ENCODE measurements around the gene LARGE1. TPM values are rescaled to one million over a fixed set of nuclear protein-coding genes. Genes with fewer than 3 reads are reported as not detected.

LARGE1 gene
- total and polyA plus RNA-seq, 11 donors = 31.2 to 211 (median 129) TPM

GRCh38 chr22:33746501-33746928, 173.8 kb downstream of the LARGE1 start:
- no peaks in the 10 kb centered on the region for H3K36me3 ChIP-seq
- TF ChIP-seq POLR2A (IDR thresholded peaks at IDR 0.05) (no peak), CTCF (IDR thresholded peaks at IDR 0.05) (no peak)
- H3K9me3 ChIP-seq = no peaks in the 10 kb centered on the region
- H3K4me1 ChIP-seq = peaks cover 0 to 43% (median 8%) of the 10 kb centered on the region in 12 donors
- H3K4me3 ChIP-seq = no peak overlapping the region
- no peak overlapping the region for H3K27ac ChIP-seq
- H3K27me3 ChIP-seq = no peaks in the 10 kb centered on the region
- ATAC-seq (peak in 2 of 4 donors; percentile 31 to 34), DNase-seq (no peak)
- WGBS, 4 donors = 85 to 94% (median 87%) methylated on average over 3 of the region's 3 CpGs
- intact Hi-C loops (cut with DNase I) = loop anchor here in 2 of 10 donors (10.0 kb wide), 3 partner anchors 178 to 442 kb away; partner anchors contain the start of gene LARGE1 (in 1 of the 2)

- DNase-seq (no peak), ATAC-seq (peak in 2 of 4 donors; percentile 5 to 9)
- peak overlapping the region in 1 of 12 donors; percentile 19 for H3K27ac ChIP-seq
- H3K36me3 ChIP-seq = no peaks in the 10 kb centered on the region
- no peaks in the 10 kb centered on the region for H3K9me3 ChIP-seq
- H3K4me3 ChIP-seq = no peak overlapping the region
- intact Hi-C loops (cut with DNase I) = loop anchor here in 2 of 10 donors (10.0 kb wide), 3 partner anchors 179 to 441 kb away; partner anchors contain the start of gene LARGE1 (in 1 of the 2)
- no peaks in the 10 kb centered on the region for H3K27me3 ChIP-seq
- H3K4me1 ChIP-seq = peaks cover 0 to 47% (median 8%) of the 10 kb centered on the region in 12 donors
- no peak for TF ChIP-seq CTCF (IDR thresholded peaks at IDR 0.05)
- no peak for TF ChIP-seq POLR2A (IDR thresholded peaks at IDR 0.05)
- WGBS, 4 donors = 55 to 74% (median 59%) methylated on average over 7 of the region's 7 CpGs
These were observed 174.8 kb downstream of the LARGE1 start for GRCh38 chr22:33745501-33745900.

- Histone ChIP-seq H3K27me3 (no peaks in the 10 kb centered on the region), H3K36me3 (no peaks in the 10 kb centered on the region), H3K27ac (no peak overlapping the region), H3K4me3 (no peak overlapping the region), H3K9me3 (no peaks in the 10 kb centered on the region), H3K4me1 (peaks cover 0 to 53% (median 8%) of the 10 kb centered on the region in 12 donors)
- ATAC-seq (no peak), DNase-seq (no peak)
- TF ChIP-seq POLR2A (IDR thresholded peaks at IDR 0.05) = no peak
- intact Hi-C loops (cut with DNase I) = loop anchor here in 2 of 10 donors (10.0 kb wide), 3 partner anchors 181 to 439 kb away; partner anchors contain the start of gene LARGE1 (in 1 of the 2)
- WGBS, 4 donors = 95 to 97% (median 96%) methylated on average over 5 of the region's 5 CpGs
These were observed 176.5 kb downstream of the LARGE1 start for GRCh38 chr22:33743756-33744155.

GRCh38 chr22:33741025-33741424, 179.3 kb downstream of the LARGE1 start:
- intact Hi-C loops (cut with DNase I) = loop anchor here in 2 of 10 donors (10.0 kb wide), 3 partner anchors 184 to 436 kb away; partner anchors contain the start of gene LARGE1 (in 1 of the 2)
- peaks cover 0 to 57% (median 5%) of the 10 kb centered on the region in 12 donors for H3K4me1 ChIP-seq
- H3K27me3 ChIP-seq = no peaks in the 10 kb centered on the region
- DNase-seq = no peak
- TF ChIP-seq POLR2A (IDR thresholded peaks at IDR 0.05) = no peak
- no peak for ATAC-seq
- peaks cover 0 to 2% (median 0%) of the 10 kb centered on the region in 12 donors for H3K9me3 ChIP-seq
- no peak overlapping the region for H3K27ac ChIP-seq
- H3K4me3 ChIP-seq = no peak overlapping the region
- WGBS, 4 donors = 58 to 73% (median 63%) methylated on average over 3 of the region's 3 CpGs
- H3K36me3 ChIP-seq = peaks cover 0 to under 1% (median 0%) of the 10 kb centered on the region in 9 donors

- WGBS, 4 donors = 86 to 92% (median 87%) methylated on average over 4 of the region's 4 CpGs
- DNase-seq = no peak
These were observed 180.8 kb downstream of the LARGE1 start for GRCh38 chr22:33739516-33739915.

More at GRCh38 chr22:33739516-33739915, 180.8 kb downstream of the LARGE1 start:
- H3K4me3 ChIP-seq = no peak overlapping the region
- H3K9me3 ChIP-seq = peaks cover 0 to 5% (median 0%) of the 10 kb centered on the region in 12 donors
- H3K4me1 ChIP-seq = peaks cover 0 to 42% (median 0%) of the 10 kb centered on the region in 12 donors
- no peak overlapping the region for H3K27ac ChIP-seq
- peaks cover 0 to 5% (median 0%) of the 10 kb centered on the region in 9 donors for H3K36me3 ChIP-seq
- TF ChIP-seq CTCF (IDR thresholded peaks at IDR 0.05) = no peak
- no peak for TF ChIP-seq POLR2A (IDR thresholded peaks at IDR 0.05)
- no peak for ATAC-seq
- no peaks in the 10 kb centered on the region for H3K27me3 ChIP-seq
- intact Hi-C loops (cut with DNase I) = loop anchor here in 1 of 10 donors (10.0 kb wide), 1 partner anchor 365 kb away; no protein-coding TSS in a partner anchor
